ENCODE measurements around the gene PRM1. TPM values are rescaled to one million over a fixed set of nuclear protein-coding genes. Genes with fewer than 3 reads are reported as not detected.

PRM1 gene
- total and polyA plus RNA-seq, 2 of the 4 experiments (the other 2 are of a cell fraction), result not detected

DNA sequence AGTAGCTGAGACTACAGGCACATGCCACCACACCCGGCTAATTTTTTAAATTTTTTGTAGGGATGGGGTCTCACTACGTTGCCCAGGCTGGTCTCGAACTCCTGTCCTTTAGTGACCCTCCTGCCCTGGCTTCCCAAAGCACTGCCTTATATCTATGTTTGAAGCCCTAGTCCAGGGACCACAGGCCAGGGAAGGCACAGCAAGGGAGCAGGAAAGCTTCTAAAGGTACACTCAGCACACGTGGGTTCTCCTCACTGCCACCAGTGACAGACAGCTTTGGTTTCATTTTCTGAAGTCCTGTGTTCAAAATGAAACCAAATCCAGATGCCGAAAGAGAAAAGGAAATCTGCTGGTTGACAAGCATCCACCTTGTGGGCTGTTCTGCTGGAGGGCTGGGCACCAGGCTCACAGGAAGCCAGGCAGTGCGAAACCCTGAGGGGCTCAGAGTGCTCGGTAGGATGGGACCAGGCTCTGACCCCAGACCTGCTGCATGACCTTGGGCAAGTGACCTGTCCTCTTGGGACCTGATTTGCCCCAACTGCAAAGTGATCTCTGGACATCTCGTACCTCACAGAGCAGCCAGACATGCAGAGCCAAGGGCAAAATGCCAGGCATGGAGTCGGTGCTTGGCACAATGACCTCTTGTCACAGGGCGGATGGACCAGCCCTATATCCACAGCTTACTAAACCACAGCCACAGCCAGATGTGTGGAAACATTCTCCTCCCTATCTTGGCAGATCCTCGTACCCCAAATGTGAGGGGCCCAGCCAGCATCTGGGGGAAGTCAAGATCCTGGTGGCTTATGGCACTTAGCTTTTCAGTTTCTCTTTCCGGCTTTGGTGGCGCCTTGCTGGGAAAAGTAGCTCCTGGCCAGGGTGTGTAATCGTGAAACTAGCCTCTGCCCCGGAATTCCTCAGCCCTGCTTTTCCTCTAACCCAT, 22.3 kb downstream of the PRM1 start:
- peak overlapping the region; percentile 52; the same call in 2 of the 3 replicates for H2BK15ac ChIP-seq (ENCODE audit: low read depth, low read length)
- H4K8ac ChIP-seq (ENCODE audit: low read depth in 2 of 2, low read length in 2 of 2), result peak overlapping the region in 1 of 2 experiments; percentile 33; a peak in 1 of 4 replicates
- H2AK9ac ChIP-seq (replicated peaks; ENCODE audit: low read depth, low read length, poor library complexity), result peak overlapping the region; percentile 69
- H3K23ac ChIP-seq (ENCODE audit: low read depth, low read length), result no peak overlapping the region
- H3K4me3 ChIP-seq (ENCODE audit: insufficient read depth, low read depth, low read length), result no peak overlapping the region
- in situ Hi-C loops (cut with MboI; ENCODE audit: low sequenced_read_pairs), result loop anchor here (5.0 kb wide), 1 partner anchor 103 kb away; no protein-coding TSS in a partner anchor
- H3K4me2 ChIP-seq (ENCODE audit: low read depth, low read length), result no peak overlapping the region
- peak overlapping the region; percentile 49; the same call in 1 of the 2 replicates for H2BK120ac ChIP-seq (ENCODE audit: low read depth, low read length)
- H3K56ac ChIP-seq (ENCODE audit: extremely low read depth, insufficient read depth, low read length), result no peak overlapping the region
- H3K9me3 ChIP-seq (ENCODE audit: control insufficient read depth, insufficient read depth, low read length), result no peaks in the 10 kb centered on the region
- BruUV-seq (replicated peaks), result no TSS peak
- H3K14ac ChIP-seq (replicated peaks; ENCODE audit: low read depth, low read length), result no peak overlapping the region; the same call in 1 of the 2 replicates
- intact Hi-C loops (cut with micrococcal nuclease), result loop anchor here (10.0 kb wide), 1 partner anchor 124 kb away; no protein-coding TSS in a partner anchor
- POLR2A ChIA-PET (ENCODE audit: unreplicated experiment), result no interaction called here
- H2BK20ac ChIP-seq (ENCODE audit: low read depth, low read length), result peak overlapping the region; percentile 57
- WGBS, 2 experiments (ENCODE audit: extremely low coverage in 2 of 2, insufficient read length in 1 of 2), result 76% methylated on average over 12 of the region's 15 CpGs; no CpG with 5 or more reads in 1 of the 2 experiments
- H3K79me1 ChIP-seq (ENCODE audit: low read depth in 1 of 2, low read length in 2 of 2), result peaks cover 4 to 18% of the 10 kb centered on the region in 2 experiments; a peak in 2 of 4 replicates
- H3K36me3 ChIP-seq (ENCODE audit: control insufficient read depth, insufficient read depth, low read length), result peaks cover 13% of the 10 kb centered on the region; the same call in 1 of the 2 replicates
- peaks cover 10% of the 10 kb centered on the region for H3K4me1 ChIP-seq (ENCODE audit: control insufficient read depth, insufficient read depth, low read length)
- CTCF ChIA-PET, result interaction anchor here (0.6 to 1.2 kb wide), 3 partner anchors 288 to 305 kb away, joined by 3 to 4 read pairs (median 3); no protein-coding TSS in a partner anchor
- H4K20me1 ChIP-seq (ENCODE audit: insufficient read depth, low read length), result peaks cover 16% of the 10 kb centered on the region
- DNase-seq (no peak), ATAC-seq (ENCODE audit: low read depth) (no peak)
- no peak overlapping the region for H3K9ac ChIP-seq (ENCODE audit: low read depth, low read length)
- dilution Hi-C loops (cut with HindIII; ENCODE audit: low sequenced_read_pairs, unreplicated experiment), result no loop called here
- H4K91ac ChIP-seq (ENCODE audit: insufficient read depth, low read depth, low read length), result peak overlapping the region; percentile 33
- peak overlapping the region; percentile 59 for H2AFZ ChIP-seq (replicated peaks; ENCODE audit: low read length, poor library complexity)
- TF ChIP-seq ELK1 (IDR thresholded peaks at IDR 0.05; ENCODE audit: borderline replicate concordance, low read depth, low read length) (no peak), NFE2L2 (IDR thresholded peaks at IDR 0.05; ENCODE audit: low read depth, low read length) (no peak), RCOR1 (IDR thresholded peaks at IDR 0.05; ENCODE audit: insufficient replicate concordance, low read length) (no peak), CTCF (conservative IDR thresholded peaks at IDR 0.05; ENCODE audit: low read depth, low read length) (no peak), MAFK (IDR thresholded peaks at IDR 0.05; ENCODE audit: low read depth, low read length) (no peak), USF2 (IDR thresholded peaks at IDR 0.05; ENCODE audit: low read depth, low read length) (no peak), POLR2A (IDR thresholded peaks at IDR 0.05; ENCODE audit: low read depth, low read length) (no peak), FOS (IDR thresholded peaks at IDR 0.05; ENCODE audit: low read depth, low read length) (no peak), CEBPB (IDR thresholded peaks at IDR 0.05; ENCODE audit: low read depth, low read length) (no peak), CHD1 (IDR thresholded peaks at IDR 0.05; ENCODE audit: low read depth, low read length) (no peak), RFX5 (IDR thresholded peaks at IDR 0.05; ENCODE audit: low read depth, low read length) (no peak)
- no peak overlapping the region for H2BK5ac ChIP-seq (ENCODE audit: low read depth, low read length, poor library complexity, severe bottlenecking)
- H4K5ac ChIP-seq (ENCODE audit: low read depth, low read length), result no peak overlapping the region; the same call in 1 of the 2 replicates
- no peak overlapping the region for H3K27ac ChIP-seq (ENCODE audit: insufficient read depth, low read length)
- H2AK5ac ChIP-seq (ENCODE audit: low read depth, low read length), result peak overlapping the region; percentile 70; the same call in 1 of the 2 replicates
- H3K18ac ChIP-seq (ENCODE audit: low read depth, low read length), result no peak overlapping the region
- no peaks in the 10 kb centered on the region for H3K9me1 ChIP-seq (ENCODE audit: insufficient read depth, low read length)
- H3K4ac ChIP-seq (ENCODE audit: low read depth, low read length), result peak overlapping the region; percentile 43
- H3K27me3 ChIP-seq (ENCODE audit: control insufficient read depth, insufficient read depth, low read length), result peaks cover 3% of the 10 kb centered on the region; the same call in 1 of the 2 replicates
